ENCODE measurements around the gene ELAC1. TPM values are rescaled to one million over a fixed set of nuclear protein-coding genes. Genes with fewer than 3 reads are reported as not detected.

ELAC1 gene
- total RNA-seq, 2 donors from 2014 or later: 2.6 to 2.9 TPM

DNA sequence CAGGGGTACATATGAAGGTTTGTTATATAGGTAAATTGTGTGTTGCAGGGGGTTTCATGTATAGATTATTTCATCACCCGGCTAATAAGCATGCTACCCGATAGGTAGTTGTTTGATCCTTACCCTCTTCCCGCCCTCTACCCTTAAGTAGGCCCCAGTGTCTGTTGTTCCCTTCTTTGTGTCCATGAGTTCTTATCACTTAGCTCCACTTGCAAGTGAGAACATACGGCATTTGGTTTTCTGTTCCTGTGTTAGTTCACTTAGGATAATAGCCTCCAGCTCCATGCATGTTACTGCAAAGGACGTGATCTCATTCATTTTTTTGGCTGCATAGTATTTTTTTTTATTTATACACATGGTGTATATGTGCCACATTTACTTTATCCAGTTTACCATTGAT is 34.2 kb upstream of the ELAC1 start:
- Histone ChIP-seq H3K36me3 (no peaks in the 10 kb centered on the region), H3K9me3 (no peaks in the 10 kb centered on the region), H3K4me3 (no peak overlapping the region), H3K27ac (no peak overlapping the region), H3K4me1 (no peaks in the 10 kb centered on the region), H3K27me3 (no peaks in the 10 kb centered on the region)
- DNase-seq (ENCODE audit: low spot score): no peak
- TF ChIP-seq, protein P1, sequence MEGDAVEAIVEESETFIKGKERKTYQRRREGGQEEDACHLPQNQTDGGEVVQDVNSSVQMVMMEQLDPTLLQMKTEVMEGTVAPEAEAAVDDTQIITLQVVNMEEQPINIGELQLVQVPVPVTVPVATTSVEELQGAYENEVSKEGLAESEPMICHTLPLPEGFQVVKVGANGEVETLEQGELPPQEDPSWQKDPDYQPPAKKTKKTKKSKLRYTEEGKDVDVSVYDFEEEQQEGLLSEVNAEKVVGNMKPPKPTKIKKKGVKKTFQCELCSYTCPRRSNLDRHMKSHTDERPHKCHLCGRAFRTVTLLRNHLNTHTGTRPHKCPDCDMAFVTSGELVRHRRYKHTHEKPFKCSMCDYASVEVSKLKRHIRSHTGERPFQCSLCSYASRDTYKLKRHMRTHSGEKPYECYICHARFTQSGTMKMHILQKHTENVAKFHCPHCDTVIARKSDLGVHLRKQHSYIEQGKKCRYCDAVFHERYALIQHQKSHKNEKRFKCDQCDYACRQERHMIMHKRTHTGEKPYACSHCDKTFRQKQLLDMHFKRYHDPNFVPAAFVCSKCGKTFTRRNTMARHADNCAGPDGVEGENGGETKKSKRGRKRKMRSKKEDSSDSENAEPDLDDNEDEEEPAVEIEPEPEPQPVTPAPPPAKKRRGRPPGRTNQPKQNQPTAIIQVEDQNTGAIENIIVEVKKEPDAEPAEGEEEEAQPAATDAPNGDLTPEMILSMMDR (IDR thresholded peaks at IDR 0.05): no peak

DNA sequence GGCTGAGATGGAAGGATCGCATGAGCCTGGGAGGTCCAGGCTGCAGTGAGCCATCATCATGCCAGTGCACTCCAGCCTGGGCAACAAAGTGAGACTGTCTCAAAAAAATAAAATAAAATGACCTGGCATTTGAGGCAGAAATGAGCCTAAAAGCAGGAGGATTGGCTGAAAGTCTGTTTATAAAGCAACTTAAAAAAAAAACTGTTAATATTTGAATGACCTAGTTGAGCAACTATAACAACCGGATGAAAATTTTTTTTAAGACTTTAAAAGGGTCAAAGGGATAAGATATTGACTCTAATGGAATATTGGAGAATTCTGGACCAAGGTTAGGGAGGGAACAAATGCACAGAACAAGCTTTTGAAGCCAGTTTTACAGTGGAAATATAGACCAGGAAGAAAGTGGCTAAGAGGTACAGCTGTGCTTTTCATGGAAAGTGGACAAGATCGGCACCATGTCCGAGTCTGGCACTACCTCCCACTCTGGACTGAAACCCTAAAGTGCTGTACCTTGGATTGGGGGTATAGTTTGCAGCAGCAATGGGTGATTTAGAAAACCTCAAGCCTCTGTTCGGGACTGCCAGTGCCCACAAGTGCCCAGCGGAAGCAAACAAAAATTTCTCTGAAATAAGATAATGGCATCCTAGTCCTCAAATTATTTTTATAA is 33.2 kb upstream of the ELAC1 start:
- no peaks in the 10 kb centered on the region for H3K36me3 ChIP-seq
- no peak overlapping the region for H3K27ac ChIP-seq
- H3K4me3 ChIP-seq: no peak overlapping the region
- no peaks in the 10 kb centered on the region for H3K27me3 ChIP-seq
- H3K9me3 ChIP-seq: no peaks in the 10 kb centered on the region
- no peak for DNase-seq (ENCODE audit: low spot score)
- TF ChIP-seq, protein P1 (IDR thresholded peaks at IDR 0.05): no peak
- no peaks in the 10 kb centered on the region for H3K4me1 ChIP-seq

DNA sequence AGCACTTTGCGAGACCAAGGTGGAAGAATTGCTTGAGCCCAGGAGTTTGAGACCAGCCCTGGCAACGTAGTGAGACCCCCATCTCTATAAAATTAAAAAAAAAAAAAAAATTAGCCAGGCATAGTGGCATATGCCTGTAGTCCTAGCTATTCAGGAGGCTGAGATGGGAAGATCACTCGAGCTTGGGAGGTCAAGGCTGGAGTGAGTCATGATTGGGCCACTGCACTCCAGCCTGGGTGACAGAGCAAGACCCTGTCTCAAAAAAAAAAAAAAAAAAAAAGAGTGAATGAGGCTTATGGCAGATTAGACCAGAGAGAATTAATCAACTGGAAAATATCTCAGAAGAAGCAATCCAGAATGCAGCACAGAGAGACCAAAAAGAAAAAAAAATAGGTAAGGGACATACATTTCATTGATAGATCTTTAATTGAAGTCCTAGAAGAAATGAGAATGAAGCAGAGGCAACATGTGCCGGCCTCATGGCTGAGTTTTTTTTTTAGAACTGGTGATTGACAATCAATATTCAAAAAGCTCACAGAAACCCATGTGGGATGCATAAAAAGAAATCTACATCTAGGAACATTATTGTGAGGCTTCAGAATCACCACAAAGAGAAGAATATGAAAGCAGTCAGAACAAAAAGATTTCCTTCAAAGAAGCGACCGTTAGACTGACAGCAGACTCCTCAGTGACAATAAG is 32.2 kb upstream of the ELAC1 start:
- no peaks in the 10 kb centered on the region for H3K27me3 ChIP-seq
- TF ChIP-seq, protein P1 (IDR thresholded peaks at IDR 0.05): no peak

DNA sequence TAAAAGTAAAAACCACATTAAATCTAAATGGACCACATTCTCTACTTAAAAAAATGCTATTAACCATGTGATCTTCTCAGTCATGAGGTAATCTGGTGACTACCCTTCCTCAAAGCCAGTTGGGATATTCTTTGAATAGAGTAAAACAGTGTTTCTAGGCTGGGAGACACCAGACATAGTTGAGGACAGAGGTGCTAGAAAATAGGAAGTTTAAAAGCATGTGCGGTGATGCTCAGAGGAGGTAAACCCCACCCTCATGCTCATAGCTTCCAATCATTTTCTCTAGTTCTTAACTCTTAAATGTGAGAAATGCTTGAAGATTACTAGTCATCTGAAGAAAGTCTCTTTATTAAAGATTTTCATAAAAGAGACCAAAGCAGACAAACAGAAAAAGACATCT is 30.7 kb upstream of the ELAC1 start:
- DNase-seq (ENCODE audit: low spot score): no peak
- H3K27me3 ChIP-seq: no peaks in the 10 kb centered on the region
- H3K27ac ChIP-seq: no peak overlapping the region
- peaks cover 10% of the 10 kb centered on the region for H3K36me3 ChIP-seq
- H3K9me3 ChIP-seq: no peaks in the 10 kb centered on the region
- H3K4me3 ChIP-seq: no peak overlapping the region
- H3K4me1 ChIP-seq: no peaks in the 10 kb centered on the region
- TF ChIP-seq, protein P1 (IDR thresholded peaks at IDR 0.05): no peak

More for the DNA sequence above, 32.2 kb upstream of the ELAC1 start:
- no peaks in the 10 kb centered on the region for H3K4me1 ChIP-seq
- H3K9me3 ChIP-seq: no peaks in the 10 kb centered on the region
- no peak overlapping the region for H3K4me3 ChIP-seq
- H3K36me3 ChIP-seq: peaks cover 7% of the 10 kb centered on the region
- no peak for DNase-seq (ENCODE audit: low spot score)
- H3K27ac ChIP-seq: no peak overlapping the region

DNA sequence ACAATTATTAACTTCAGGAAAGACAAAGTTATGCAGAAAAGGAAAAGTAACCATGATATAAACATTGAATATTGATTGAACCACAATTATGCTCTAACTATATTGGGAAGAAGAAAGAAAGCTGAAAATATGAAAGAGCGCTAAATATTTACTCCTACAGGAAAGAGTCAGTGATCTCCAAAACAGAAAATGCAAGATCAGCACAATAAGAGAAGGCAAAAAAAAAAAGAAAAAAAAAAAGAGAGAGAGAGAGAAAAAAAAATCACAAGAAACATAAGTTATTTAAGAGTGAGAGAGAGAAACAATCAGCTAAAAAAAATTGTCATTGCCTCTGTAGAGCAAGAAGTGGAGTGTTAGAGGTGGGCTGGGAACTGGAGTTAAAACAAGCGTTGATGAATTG is 28.9 kb upstream of the ELAC1 start:
- no peak for DNase-seq (ENCODE audit: low spot score)
- Histone ChIP-seq H3K36me3 (peaks cover 10% of the 10 kb centered on the region), H3K27ac (no peak overlapping the region), H3K9me3 (no peaks in the 10 kb centered on the region), H3K27me3 (no peaks in the 10 kb centered on the region), H3K4me3 (no peak overlapping the region), H3K4me1 (no peaks in the 10 kb centered on the region)
- TF ChIP-seq, protein P1 (IDR thresholded peaks at IDR 0.05): no peak

All from right atrium auricular region (tissue), 2 donors.